HCT116 (cell line): ENCODE results near the gene ZNF446. TPM values are rescaled to one million over a fixed set of nuclear protein-coding genes. Genes with fewer than 3 reads are reported as not detected.

Source experiments
- ATAC-seq: fragments of 200-7000 bp; cut with Tn5 transposase; 2 replicates; pipeline ENCODE4 v1.9.1; 2020; ENCODE audit warnings: mild to moderate bottlenecking, moderate library complexity
- Bru-seq: library from RNA; stranded (reverse); fragments of 400-500 nt; gene quantifications from one replicate; lab custom pipeline; 2021; lab: Mats Ljungman, UMichigan
- BruChase-seq, 2 experiments: library from RNA; stranded (reverse); fragments of 400-500 nt; gene quantifications; one replicate each; lab custom pipeline; 2021; lab: Mats Ljungman, UMichigan
- BruUV-seq: library from RNA; stranded (reverse); fragments of 400-500 nt; replicated peaks from 2 replicates; lab custom pipeline; 2021; lab: Mats Ljungman, UMichigan
- CTCF ChIA-PET: fragments of 300-600 bp; sonication (Branson Sonifier 250); formaldehyde crosslinking; loops from one replicate; lab custom pipeline; 2021; ENCODE audit warnings: antibody characterized with exemption; lab: Charles Lee
- POLR2A ChIA-PET: fragments of 300-600, 350-600 bp; sonication (Branson Sonifier 250); formaldehyde crosslinking; loops from one replicate; lab custom pipeline; 2021; ENCODE audit warnings: antibody characterized with exemption; lab: Charles Lee
- RAD21 ChIA-PET, 2 experiments: fragments of 300-600 bp; sonication (Branson Sonifier 250); formaldehyde crosslinking; loops; one replicate each; lab custom pipeline; 2023; ENCODE audit warnings: low total read pairs in 2 of 2; ENCODE audit not compliant: uncharacterized antibody in 2 of 2, unreplicated experiment in 2 of 2, low non-redundant PET in 1 of 2; lab: Charles Lee
- DNase-seq: peaks from one replicate; pipeline ENCODE4 v3.0.0-alpha.2; 2010; ENCODE audit warnings: low read depth, low spot score
- H2AFZ ChIP-seq: fragments of 200-600 bp; shearing (Covaris generic), sonication (generic); 2 replicates; pipeline ENCODE4 v1.6.1; 2017; ENCODE audit warnings: low read depth, mixed run types, mixed read lengths, antibody characterized with exemption, low read length; ENCODE audit not compliant: poor library complexity, severe bottlenecking
- H3K27ac ChIP-seq: 2 replicates; pipeline ENCODE4 v1.5.1; 2012; ENCODE audit warnings: low read depth, low read length
- H3K27me3 ChIP-seq: fragments of 200-600 bp; sonication (generic); 2 replicates; pipeline ENCODE4 v1.6.1; 2016; ENCODE audit warnings: mixed run types, low read length, mixed read lengths; ENCODE audit not compliant: insufficient read depth
- H3K36me3 ChIP-seq, 2 experiments: fragments of 200-500 bp in 1 of 2; fragments of 200-600 bp in 1 of 2; sonication (Bioruptor generic) in 1 of 2; sonication (generic) in 1 of 2; 2 replicates each; pipeline versions ENCODE4 v1.5.1 to v1.6.1; 2014 to 2016; ENCODE audit warnings: low read length in 2 of 2, inconsistent platforms in 1 of 2, mixed read lengths in 1 of 2, mixed run types in 1 of 2; ENCODE audit not compliant: insufficient read depth in 2 of 2, control insufficient read depth in 1 of 2
- H3K4me1 ChIP-seq, 2 experiments: fragments of 200-600 bp in 1 of 2; sonication (generic) in 1 of 2; 2 replicates each; pipeline versions ENCODE4 v1.5.1 to v1.6.1; 2012 to 2017; ENCODE audit warnings: low read length in 2 of 2, inconsistent platforms in 1 of 2, mild to moderate bottlenecking in 1 of 2, mixed read lengths in 1 of 2, mixed run types in 1 of 2, moderate library complexity in 1 of 2; ENCODE audit not compliant: insufficient read depth in 2 of 2, control insufficient read depth in 1 of 2
- H3K4me2 ChIP-seq: fragments of 200-600 bp; sonication (generic); 2 replicates; pipeline ENCODE4 v1.6.1; 2017; ENCODE audit warnings: mixed run types, low read length, mixed read lengths
- H3K4me3 ChIP-seq, 2 experiments: fragments of 200-600 bp in 1 of 2; sonication (generic) in 1 of 2; replicated peaks in 1 of 2; 2 replicates each; pipeline ENCODE4 v1.5.1; 2011 to 2016; ENCODE audit warnings: low read length in 2 of 2, control low read depth in 1 of 2, low read depth in 1 of 2, mild to moderate bottlenecking in 1 of 2, mixed read lengths in 1 of 2, mixed run types in 1 of 2
- H3K79me2 ChIP-seq: fragments of 200-600 bp; sonication (generic); 2 replicates; pipeline ENCODE4 v1.6.1; 2017; ENCODE audit warnings: mild to moderate bottlenecking, mixed run types, low read length, moderate library complexity, mixed read lengths; ENCODE audit not compliant: insufficient read depth
- H3K9ac ChIP-seq: fragments of 200-600 bp; sonication (generic); 2 replicates; pipeline ENCODE4 v1.6.1; 2016; ENCODE audit warnings: low read length, mixed read lengths
- H3K9me2 ChIP-seq: fragments of 200-600 bp; sonication (generic), shearing (Covaris generic); 2 replicates; pipeline ENCODE4 v1.6.1; 2017; ENCODE audit warnings: mixed run types, mild to moderate bottlenecking, moderate library complexity; ENCODE audit not compliant: insufficient read depth
- H3K9me3 ChIP-seq, 2 experiments: fragments of 200-500 bp in 1 of 2; fragments of 200-600 bp in 1 of 2; sonication (Bioruptor generic) in 1 of 2; sonication (generic) in 1 of 2; 2 replicates each; pipeline ENCODE4 v1.6.1; 2014 to 2017; ENCODE audit warnings: low read length in 2 of 2, mixed read lengths in 2 of 2, inconsistent platforms in 1 of 2, low read depth in 1 of 2, mild to moderate bottlenecking in 1 of 2, mixed run types in 1 of 2, moderate library complexity in 1 of 2; ENCODE audit not compliant: control insufficient read depth in 1 of 2, insufficient read depth in 1 of 2
- H4K20me1 ChIP-seq: fragments of 200-600 bp; sonication (generic), shearing (Covaris generic); 2 replicates; pipeline ENCODE4 v1.6.1; 2017; ENCODE audit warnings: mixed run types, mild to moderate bottlenecking, moderate library complexity; ENCODE audit not compliant: insufficient read depth
- CBX3 ChIP-seq: IDR thresholded peaks from 2 replicates; pipeline ENCODE4 v1.6.1; 2012; ENCODE audit warnings: low read depth
- CEBPB ChIP-seq: IDR thresholded peaks from 2 replicates; pipeline ENCODE4 v1.6.1; 2012; ENCODE audit warnings: low read depth
- EGR1 ChIP-seq: IDR thresholded peaks from 2 replicates; pipeline ENCODE4 v1.6.1; 2012; ENCODE audit warnings: low read depth
- ELF1 ChIP-seq: IDR thresholded peaks from 2 replicates; pipeline ENCODE4 v1.6.1; 2012; ENCODE audit warnings: low read depth, borderline replicate concordance
- EZH2 ChIP-seq: fragments of 200-600 bp; sonication (generic); IDR thresholded peaks from 2 replicates; pipeline ENCODE4 v1.6.1; 2017; ENCODE audit warnings: antibody characterized with exemption, mixed run types
- EZH2phosphoT487 ChIP-seq: fragments of 200-600 bp; IDR thresholded peaks from 2 replicates; pipeline ENCODE4 v1.6.1; 2018; ENCODE audit warnings: antibody characterized with exemption, borderline replicate concordance
- FOSL1 ChIP-seq: IDR thresholded peaks from 2 replicates; pipeline ENCODE4 v1.6.1; 2012; ENCODE audit warnings: low read depth
- POLR2A ChIP-seq: IDR thresholded peaks from 2 replicates; pipeline ENCODE4 v1.7.0; 2011; ENCODE audit warnings: borderline replicate concordance; ENCODE audit not compliant: insufficient read depth, insufficient read length; ENCODE audit errors: extremely low read depth
- SIN3A ChIP-seq: IDR thresholded peaks from 2 replicates; pipeline ENCODE4 v1.6.1; 2012; ENCODE audit warnings: low read depth
- SP1 ChIP-seq: IDR thresholded peaks from 2 replicates; pipeline ENCODE4 v1.6.1; 2012; ENCODE audit warnings: low read depth
- TCF7L2 ChIP-seq: IDR thresholded peaks from 2 replicates; pipeline ENCODE4 v1.7.0; 2011; ENCODE audit warnings: borderline replicate concordance, inconsistent platforms; ENCODE audit not compliant: insufficient read depth, insufficient read length; ENCODE audit errors: extremely low read depth
- YY1 ChIP-seq: IDR thresholded peaks from 2 replicates; pipeline ENCODE4 v1.6.1; 2011; ENCODE audit warnings: low read length, low read depth, moderate library complexity, mild to moderate bottlenecking; ENCODE audit not compliant: insufficient replicate concordance; ENCODE audit errors: extremely low read depth
- ZFX ChIP-seq: fragments of 450-650 bp; IDR thresholded peaks from 2 replicates; pipeline ENCODE4 v1.6.1; 2017
- ZNF274 ChIP-seq: fragments of 200-500 bp; sonication (Bioruptor generic); IDR thresholded peaks from 2 replicates; pipeline ENCODE4 v1.6.1; 2014; ENCODE audit warnings: mild to moderate bottlenecking, low read depth, low read length, inconsistent platforms
- intact Hi-C: fragments of 100-400 bp; cut with micrococcal nuclease; formaldehyde crosslinking; loops from 2 replicates; pipeline ENCODE4 v1.10.0; 2022
- long read RNA-seq: library from polyadenylated mRNA; unstranded; transcript quantifications from one replicate; pipeline ENCODE4 v2.0.0, GENCODE V29; 2021; ENCODE audit not compliant: unreplicated experiment
- polyA plus RNA-seq: library from polyadenylated mRNA; unstranded; fragments of >200 nt; gene quantifications from 2 replicates; pipeline ENCODE4 v1.2.1, GENCODE V29; 2012; ENCODE audit warnings: missing spikeins
- total RNA-seq: library from RNA; stranded (reverse); gene quantifications from one replicate; pipeline ENCODE4 v1.2.1, GENCODE V29; 2021; ENCODE audit not compliant: unreplicated experiment
- TF ChIP-seq, protein P1 (sequence below): IDR thresholded peaks from 2 replicates; pipeline ENCODE4 v1.6.1; 2012; ENCODE audit warnings: low read depth
- TF ChIP-seq, protein P2 (sequence below), 3 experiments: fragments of 200-600 bp in 1 of 3; sonication (generic) in 1 of 3; IDR thresholded peaks in 2 of 3; conservative IDR thresholded peaks in 1 of 3; 2 replicates each; pipeline ENCODE4 v1.5.1; 2012 to 2017; ENCODE audit warnings: low read depth in 2 of 3, low read length in 2 of 3, antibody characterized with exemption in 1 of 3, borderline replicate concordance in 1 of 3, control low read depth in 1 of 3, mild to moderate bottlenecking in 1 of 3, mixed read lengths in 1 of 3, mixed run types in 1 of 3, moderate library complexity in 1 of 3; ENCODE audit not compliant: insufficient read depth in 1 of 3
- TF ChIP-seq, protein P3 (sequence below): IDR thresholded peaks from 2 replicates; pipeline ENCODE4 v1.6.1; 2012
- TF ChIP-seq, protein P4 (sequence below): IDR thresholded peaks from 2 replicates; pipeline ENCODE4 v1.6.1; 2012

ZNF446 gene
- total RNA-seq (6.5 TPM), Bru-seq, nascent RNA (percentile 47 among the genes with signal in this experiment), BruChase-seq, experiment 1, labeled RNA remaining after a 6-hour chase (percentile 51 among the genes with signal in this experiment), BruChase-seq, experiment 2, labeled RNA remaining after a 2-hour chase (percentile 58 among the genes with signal in this experiment)
- 6.1 and 7.3 TPM in 2 replicates for polyA plus RNA-seq
- long read RNA-seq, transcript ZNF446-203 (7 exons, 2,238 nt) = major isoform, 8 of 26 reads
- long read RNA-seq, partial matches to known transcripts = 5 of 26 reads
- long read RNA-seq, other reads (novel, unspliced or antisense) = 13 of 26 reads

DNA sequence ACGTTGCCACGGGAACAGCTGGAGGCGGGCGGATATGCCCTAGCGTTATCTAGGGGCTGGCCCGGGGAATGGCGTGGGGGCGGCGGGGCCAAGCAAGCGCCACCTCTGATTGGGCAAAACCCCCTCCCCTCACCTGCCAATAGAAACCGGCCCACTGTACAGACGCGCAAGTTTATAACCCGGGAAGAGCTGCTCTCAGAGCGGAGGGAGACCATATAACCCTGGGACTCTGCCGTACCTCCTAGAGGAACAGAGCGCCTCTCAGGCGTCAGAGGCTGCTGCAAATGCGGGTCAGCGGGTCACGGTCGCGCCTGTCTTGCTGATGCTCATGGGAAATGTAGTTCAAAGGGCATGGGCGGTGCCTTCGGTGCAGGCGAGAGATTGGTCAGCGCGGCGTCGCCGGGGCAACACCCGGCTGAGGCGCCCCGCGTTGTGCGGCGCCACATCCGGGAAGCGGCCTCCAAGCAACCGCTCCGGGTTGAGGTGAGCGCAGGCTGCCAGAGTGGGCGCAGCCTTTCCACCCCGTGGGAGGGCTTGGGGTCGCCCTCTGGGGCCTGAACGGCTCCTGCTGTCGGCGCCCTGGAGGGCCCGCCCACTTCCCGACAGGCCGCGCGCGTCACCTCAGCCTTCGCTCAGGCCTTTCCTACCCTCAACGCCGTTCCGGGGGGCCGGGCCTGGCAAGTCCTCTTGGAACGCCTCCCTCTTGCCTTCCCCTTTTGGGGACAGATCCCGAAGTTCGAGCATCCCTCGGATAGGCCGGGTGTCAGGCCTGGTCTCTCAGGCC, at the start of gene ZNF446:
Gene ZNF446 (plus strand): TSS at position 639 of the 784 bp plus-strand sequence. CDS start 867 bp downstream, outside the sequence.
- no peaks in the 10 kb centered on the region for H4K20me1 ChIP-seq
- intact Hi-C loops = no loop called here
- H3K4me2 ChIP-seq = peak within 1 kb of the TSS; percentile 99
- peaks cover 8 to 9% of the 10 kb centered on the region in 2 experiments; a peak in 3 of 4 replicates for H3K36me3 ChIP-seq
- peaks cover 13 to 25% of the 10 kb centered on the region in 2 experiments for H3K4me1 ChIP-seq
- H3K4me3 ChIP-seq = peak within 1 kb of the TSS; percentile 75 to 76
- H2AFZ ChIP-seq = no peak within 1 kb of the TSS
- no TSS peak for BruUV-seq
- no peaks in the 10 kb centered on the region for H3K79me2 ChIP-seq
- DNase-seq (peak; percentile 95), ATAC-seq (peak; percentile 84)
- POLR2A ChIA-PET = interaction anchor here (1.5 kb wide), 1 partner anchor 38 kb away, joined by 4 read pairs; no protein-coding TSS in a partner anchor
- RAD21 ChIA-PET = no interaction called here
- H3K27ac ChIP-seq = peak within 1 kb of the TSS; percentile 69
- no peaks in the 10 kb centered on the region for H3K27me3 ChIP-seq
- H3K9me2 ChIP-seq = no peaks in the 10 kb centered on the region
- no peaks in the 10 kb centered on the region for H3K9me3 ChIP-seq
- H3K9ac ChIP-seq = peak within 1 kb of the TSS; percentile 74
- CTCF ChIA-PET = interaction anchor here (1.2 kb wide), 2 partner anchors 9 to 43 kb away, joined by 3 read pairs; partner anchors contain the start of gene ZNF324
- TF ChIP-seq, protein P1, sequence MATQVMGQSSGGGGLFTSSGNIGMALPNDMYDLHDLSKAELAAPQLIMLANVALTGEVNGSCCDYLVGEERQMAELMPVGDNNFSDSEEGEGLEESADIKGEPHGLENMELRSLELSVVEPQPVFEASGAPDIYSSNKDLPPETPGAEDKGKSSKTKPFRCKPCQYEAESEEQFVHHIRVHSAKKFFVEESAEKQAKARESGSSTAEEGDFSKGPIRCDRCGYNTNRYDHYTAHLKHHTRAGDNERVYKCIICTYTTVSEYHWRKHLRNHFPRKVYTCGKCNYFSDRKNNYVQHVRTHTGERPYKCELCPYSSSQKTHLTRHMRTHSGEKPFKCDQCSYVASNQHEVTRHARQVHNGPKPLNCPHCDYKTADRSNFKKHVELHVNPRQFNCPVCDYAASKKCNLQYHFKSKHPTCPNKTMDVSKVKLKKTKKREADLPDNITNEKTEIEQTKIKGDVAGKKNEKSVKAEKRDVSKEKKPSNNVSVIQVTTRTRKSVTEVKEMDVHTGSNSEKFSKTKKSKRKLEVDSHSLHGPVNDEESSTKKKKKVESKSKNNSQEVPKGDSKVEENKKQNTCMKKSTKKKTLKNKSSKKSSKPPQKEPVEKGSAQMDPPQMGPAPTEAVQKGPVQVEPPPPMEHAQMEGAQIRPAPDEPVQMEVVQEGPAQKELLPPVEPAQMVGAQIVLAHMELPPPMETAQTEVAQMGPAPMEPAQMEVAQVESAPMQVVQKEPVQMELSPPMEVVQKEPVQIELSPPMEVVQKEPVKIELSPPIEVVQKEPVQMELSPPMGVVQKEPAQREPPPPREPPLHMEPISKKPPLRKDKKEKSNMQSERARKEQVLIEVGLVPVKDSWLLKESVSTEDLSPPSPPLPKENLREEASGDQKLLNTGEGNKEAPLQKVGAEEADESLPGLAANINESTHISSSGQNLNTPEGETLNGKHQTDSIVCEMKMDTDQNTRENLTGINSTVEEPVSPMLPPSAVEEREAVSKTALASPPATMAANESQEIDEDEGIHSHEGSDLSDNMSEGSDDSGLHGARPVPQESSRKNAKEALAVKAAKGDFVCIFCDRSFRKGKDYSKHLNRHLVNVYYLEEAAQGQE = no peak
- TF ChIP-seq SP1 = peak; percentile 87
- no peak for TF ChIP-seq CBX3
- peak; percentile 74; the same call in 1 of the 2 replicates for TF ChIP-seq ELF1
- TF ChIP-seq ZNF274 = no peak
- TF ChIP-seq SIN3A = no peak
- no peak for TF ChIP-seq EZH2phosphoT487
- TF ChIP-seq, protein P2, sequence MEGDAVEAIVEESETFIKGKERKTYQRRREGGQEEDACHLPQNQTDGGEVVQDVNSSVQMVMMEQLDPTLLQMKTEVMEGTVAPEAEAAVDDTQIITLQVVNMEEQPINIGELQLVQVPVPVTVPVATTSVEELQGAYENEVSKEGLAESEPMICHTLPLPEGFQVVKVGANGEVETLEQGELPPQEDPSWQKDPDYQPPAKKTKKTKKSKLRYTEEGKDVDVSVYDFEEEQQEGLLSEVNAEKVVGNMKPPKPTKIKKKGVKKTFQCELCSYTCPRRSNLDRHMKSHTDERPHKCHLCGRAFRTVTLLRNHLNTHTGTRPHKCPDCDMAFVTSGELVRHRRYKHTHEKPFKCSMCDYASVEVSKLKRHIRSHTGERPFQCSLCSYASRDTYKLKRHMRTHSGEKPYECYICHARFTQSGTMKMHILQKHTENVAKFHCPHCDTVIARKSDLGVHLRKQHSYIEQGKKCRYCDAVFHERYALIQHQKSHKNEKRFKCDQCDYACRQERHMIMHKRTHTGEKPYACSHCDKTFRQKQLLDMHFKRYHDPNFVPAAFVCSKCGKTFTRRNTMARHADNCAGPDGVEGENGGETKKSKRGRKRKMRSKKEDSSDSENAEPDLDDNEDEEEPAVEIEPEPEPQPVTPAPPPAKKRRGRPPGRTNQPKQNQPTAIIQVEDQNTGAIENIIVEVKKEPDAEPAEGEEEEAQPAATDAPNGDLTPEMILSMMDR (IDR thresholded peaks at IDR 0.05 in 2 of 3, conservative IDR thresholded peaks at IDR 0.05 in 1 of 3; ENCODE audit: borderline replicate concordance in 1 of 3, insufficient read depth in 1 of 3, low read depth in 2 of 3, low read length in 2 of 3) = no peak
- no peak for TF ChIP-seq CEBPB
- TF ChIP-seq EGR1 = peak; percentile 72
- TF ChIP-seq, protein P3, sequence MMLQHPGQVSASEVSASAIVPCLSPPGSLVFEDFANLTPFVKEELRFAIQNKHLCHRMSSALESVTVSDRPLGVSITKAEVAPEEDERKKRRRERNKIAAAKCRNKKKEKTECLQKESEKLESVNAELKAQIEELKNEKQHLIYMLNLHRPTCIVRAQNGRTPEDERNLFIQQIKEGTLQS = no peak
- TF ChIP-seq YY1 = peak; percentile 72
- TF ChIP-seq FOSL1 = no peak
- TF ChIP-seq ZFX = peak; percentile 86; the same call in 1 of the 2 replicates
- peak; percentile 53 for TF ChIP-seq POLR2A
- no peak for TF ChIP-seq EZH2
- TF ChIP-seq, protein P4, sequence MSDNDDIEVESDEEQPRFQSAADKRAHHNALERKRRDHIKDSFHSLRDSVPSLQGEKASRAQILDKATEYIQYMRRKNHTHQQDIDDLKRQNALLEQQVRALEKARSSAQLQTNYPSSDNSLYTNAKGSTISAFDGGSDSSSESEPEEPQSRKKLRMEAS = 0 out of 2 replicates have a peak, but pooled peaks have one; percentile 55
- TF ChIP-seq TCF7L2 = peak; percentile 60
